GM12865 (cell line): ENCODE data around the gene SERPINE3.

Source experiments
- DNase-seq: peaks from one replicate; pipeline ENCODE4 v3.0.0; 2010; ENCODE audit warnings: low read depth
- H3K4me3 ChIP-seq: 2 replicates; pipeline ENCODE4 v1.5.1; 2011; ENCODE audit warnings: mild to moderate bottlenecking, low read depth, low read length, control low read depth
- TF ChIP-seq, protein P1 (sequence below): IDR thresholded peaks from 2 replicates; pipeline ENCODE4 v1.5.1; 2011; ENCODE audit warnings: low read length, control low read depth, low read depth, inconsistent platforms; ENCODE audit not compliant: insufficient read depth; ENCODE audit errors: missing control alignments

SERPINE3 gene

DNA sequence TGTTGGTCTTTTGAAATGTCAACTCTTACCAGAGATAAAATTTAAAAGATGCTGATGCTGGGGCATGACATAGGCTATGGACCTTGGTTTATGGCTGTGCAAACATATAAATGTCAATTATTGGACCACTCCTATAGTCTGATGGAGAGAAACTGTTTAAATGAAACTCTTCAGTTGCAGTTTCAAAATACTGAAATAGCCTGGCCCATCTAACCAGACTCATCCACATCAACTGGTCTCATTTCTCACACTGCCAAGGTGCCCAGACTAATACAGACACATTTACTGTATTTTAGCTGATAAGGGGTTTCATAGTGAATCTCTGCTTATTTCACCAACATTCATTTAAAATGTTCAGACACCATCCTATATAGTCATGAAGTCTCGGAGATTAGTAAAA lies 19.9 kb downstream of the SERPINE3 start:
- H3K4me3 ChIP-seq = no peak overlapping the region
- TF ChIP-seq, protein P1, sequence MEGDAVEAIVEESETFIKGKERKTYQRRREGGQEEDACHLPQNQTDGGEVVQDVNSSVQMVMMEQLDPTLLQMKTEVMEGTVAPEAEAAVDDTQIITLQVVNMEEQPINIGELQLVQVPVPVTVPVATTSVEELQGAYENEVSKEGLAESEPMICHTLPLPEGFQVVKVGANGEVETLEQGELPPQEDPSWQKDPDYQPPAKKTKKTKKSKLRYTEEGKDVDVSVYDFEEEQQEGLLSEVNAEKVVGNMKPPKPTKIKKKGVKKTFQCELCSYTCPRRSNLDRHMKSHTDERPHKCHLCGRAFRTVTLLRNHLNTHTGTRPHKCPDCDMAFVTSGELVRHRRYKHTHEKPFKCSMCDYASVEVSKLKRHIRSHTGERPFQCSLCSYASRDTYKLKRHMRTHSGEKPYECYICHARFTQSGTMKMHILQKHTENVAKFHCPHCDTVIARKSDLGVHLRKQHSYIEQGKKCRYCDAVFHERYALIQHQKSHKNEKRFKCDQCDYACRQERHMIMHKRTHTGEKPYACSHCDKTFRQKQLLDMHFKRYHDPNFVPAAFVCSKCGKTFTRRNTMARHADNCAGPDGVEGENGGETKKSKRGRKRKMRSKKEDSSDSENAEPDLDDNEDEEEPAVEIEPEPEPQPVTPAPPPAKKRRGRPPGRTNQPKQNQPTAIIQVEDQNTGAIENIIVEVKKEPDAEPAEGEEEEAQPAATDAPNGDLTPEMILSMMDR = no peak
- no peak for DNase-seq

DNA sequence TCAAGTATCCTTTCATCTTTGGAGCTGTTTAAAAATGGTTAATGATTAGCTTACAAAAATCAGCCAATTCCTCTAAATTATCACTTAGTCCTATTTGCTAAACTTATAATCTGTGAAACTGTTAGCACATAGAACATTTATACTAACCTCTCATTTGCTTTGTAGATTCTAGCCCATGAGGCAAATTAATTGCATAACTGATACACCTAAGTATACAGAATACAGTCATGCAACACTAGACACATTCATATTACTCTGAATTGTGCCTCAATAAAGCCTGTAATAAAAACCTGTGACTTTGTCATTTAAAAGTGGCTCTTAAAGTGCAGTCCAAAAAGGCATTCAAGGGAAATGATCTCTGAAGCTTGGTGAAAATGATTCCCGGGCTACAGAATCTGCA lies 21.0 kb downstream of the SERPINE3 start:
- H3K4me3 ChIP-seq = no peak overlapping the region
- DNase-seq = no peak
- TF ChIP-seq, protein P1 = no peak

DNA sequence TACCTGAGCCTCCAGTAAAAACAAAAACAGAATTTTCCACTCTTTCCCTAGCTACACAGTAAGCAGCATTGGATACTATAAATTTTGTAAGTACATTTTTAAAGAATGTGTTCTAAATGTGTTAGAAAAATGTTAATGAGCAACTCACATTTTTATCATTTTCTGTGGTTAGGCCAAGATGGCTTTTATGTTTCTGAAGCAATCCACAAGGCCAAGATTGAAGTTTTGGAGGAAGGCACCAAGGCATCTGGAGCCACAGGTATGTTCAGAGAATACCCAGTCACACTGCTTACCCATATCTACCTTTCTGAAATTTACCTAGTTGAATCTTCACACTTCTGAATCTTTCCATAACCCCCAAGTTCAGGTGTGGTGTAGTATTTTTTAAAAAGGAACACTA lies 21.6 kb downstream of the SERPINE3 start:
- TF ChIP-seq, protein P1 = no peak
- no peak for DNase-seq
- no peak overlapping the region for H3K4me3 ChIP-seq

DNA sequence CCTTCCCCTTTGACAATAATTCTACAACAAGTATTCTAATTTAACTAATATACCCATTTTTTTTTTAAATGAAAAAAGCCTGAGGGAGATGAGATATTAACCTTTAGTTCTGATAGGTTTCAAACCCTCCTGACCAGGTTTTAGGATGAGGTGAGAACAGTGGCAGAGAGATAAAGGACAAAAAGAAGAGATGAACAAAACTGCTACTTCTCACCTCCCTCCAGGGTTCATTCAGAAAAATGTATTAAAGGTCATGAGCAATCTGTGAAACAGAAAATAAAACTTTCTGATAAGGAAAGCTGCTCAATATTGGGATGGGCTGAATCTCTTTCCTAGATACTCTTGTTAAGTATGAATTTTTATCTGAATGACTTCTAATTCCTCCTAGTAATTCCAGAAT lies 24.1 kb downstream of the SERPINE3 start:
- TF ChIP-seq, protein P1 = no peak
- DNase-seq = no peak
- H3K4me3 ChIP-seq = no peak overlapping the region

DNA sequence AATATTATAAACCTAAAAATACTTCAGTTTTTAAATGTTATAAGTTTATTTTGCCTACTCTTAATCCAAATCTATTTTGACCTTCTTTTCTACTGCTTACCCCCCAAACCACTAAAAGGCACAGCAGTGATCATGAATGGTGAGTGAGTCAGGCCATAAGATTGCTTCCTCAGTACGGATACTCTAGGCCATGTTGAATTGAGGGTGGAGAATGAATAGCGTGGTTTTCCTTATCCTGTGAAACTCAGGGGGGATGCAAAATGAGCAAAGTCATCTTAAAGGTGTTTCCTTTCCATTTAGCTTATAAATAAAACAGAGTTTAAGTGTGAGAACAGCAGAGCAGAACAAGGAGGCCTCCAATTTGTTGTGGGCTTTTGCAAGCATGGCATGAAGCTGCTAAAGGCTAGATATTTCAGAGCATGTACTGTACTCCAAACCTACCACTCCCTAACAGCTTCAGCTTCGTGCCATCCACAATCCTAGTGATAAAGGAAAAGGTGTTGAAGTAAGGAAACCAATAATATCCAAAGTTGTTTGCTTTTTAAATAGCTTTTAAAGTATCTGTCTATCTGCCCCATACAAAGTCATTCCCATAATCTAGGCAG lies 25.0 kb downstream of the SERPINE3 start:
- DNase-seq = no peak
- TF ChIP-seq, protein P1 = no peak
- no peak overlapping the region for H3K4me3 ChIP-seq

DNA sequence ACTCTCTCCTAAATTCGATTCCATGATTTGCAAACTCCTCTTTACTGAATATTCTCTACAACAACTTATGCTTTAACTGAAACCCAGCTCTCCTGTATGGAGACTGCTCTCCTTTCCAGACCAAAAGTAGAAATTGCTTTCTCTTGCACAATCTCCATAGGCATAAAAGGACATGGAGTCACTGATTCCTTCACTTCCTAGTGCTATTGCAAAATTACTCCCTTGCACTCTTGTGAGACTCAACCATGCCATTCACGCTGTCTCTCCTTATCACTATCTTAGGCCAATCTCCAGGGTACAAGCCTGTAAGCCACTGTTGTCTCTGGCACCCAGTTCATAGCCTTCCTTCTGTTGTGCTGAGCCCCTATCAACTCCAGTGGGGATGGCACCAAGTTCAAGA lies 30.6 kb downstream of the SERPINE3 start:
- no peak for DNase-seq
- H3K4me3 ChIP-seq = no peak overlapping the region
- TF ChIP-seq, protein P1 = no peak

GRCh38 chr13:51370811-51371210 lies 31.3 kb downstream of the SERPINE3 start:
- no peak overlapping the region for H3K4me3 ChIP-seq
- TF ChIP-seq, protein P1 = no peak
- DNase-seq = no peak
